Measurements from ENCODE around the gene KIRREL3.

KIRREL3 gene

DNA sequence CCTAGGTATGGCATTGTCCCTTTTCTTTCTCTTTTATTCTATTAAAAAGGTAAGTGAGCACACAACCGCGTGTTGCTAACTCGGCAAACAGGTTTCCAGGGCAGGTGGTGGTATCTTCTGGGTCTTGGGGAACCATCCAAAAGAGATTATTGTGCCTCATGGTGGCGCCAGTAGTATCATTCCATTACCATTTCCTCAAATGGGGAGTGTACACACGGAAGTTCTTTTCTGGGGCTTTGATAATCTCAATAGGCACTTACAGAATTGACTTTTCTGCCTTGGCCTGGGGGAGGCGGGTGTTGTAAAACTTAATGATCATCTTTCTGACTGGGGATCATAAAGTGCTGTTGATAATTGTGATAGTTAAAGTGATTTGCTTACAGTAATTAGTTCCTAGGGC, 234.1 kb downstream of the KIRREL3 start:
- DNase-seq, result no peak

GRCh38 chr11:126765196-126765595, 235.4 kb downstream of the KIRREL3 start:
- DNase-seq, result no peak

GRCh38 chr11:126764231-126764630, 236.3 kb downstream of the KIRREL3 start:
- DNase-seq, result no peak

DNA sequence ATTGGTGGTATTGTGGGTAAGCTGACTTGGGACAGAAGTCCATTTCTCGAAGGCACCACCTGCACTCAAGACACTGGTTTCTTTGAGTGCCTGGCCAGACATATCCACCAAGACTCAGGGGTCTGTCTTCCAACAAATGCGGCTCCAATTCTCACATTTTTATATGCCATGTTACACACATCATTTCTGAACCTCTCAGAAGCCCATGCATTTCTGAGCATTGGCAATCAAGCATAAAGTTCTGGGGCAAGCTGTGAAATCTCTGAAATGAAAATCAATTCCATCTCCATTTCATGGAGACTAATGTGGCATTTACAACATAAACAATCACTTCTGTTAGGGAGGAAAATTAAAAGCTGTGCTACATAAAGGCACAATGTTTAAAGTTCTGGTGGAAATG, 243.7 kb downstream of the KIRREL3 start:
- no peak for DNase-seq

DNA sequence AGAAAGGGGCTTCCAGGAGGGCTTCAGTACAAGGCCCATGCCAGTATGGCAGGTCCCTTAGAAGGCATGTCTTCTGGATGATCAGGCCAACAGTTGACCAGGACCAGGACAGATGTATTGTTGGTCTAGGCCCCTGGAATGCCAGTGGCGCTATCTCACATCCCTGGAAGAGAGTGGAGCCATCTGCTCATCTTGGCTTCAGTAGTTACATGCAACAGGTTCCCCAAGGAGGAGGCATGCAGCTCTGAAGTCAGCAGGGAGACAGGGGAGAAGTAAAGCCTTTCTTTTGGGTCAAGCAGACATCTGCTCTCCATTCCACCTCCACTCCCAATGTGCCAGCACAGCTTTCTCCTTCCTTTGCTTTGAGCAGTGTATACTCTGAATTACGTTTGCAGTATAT, 244.1 kb downstream of the KIRREL3 start:
- peak in 1 of 2 experiments; percentile 55 for DNase-seq

DNA sequence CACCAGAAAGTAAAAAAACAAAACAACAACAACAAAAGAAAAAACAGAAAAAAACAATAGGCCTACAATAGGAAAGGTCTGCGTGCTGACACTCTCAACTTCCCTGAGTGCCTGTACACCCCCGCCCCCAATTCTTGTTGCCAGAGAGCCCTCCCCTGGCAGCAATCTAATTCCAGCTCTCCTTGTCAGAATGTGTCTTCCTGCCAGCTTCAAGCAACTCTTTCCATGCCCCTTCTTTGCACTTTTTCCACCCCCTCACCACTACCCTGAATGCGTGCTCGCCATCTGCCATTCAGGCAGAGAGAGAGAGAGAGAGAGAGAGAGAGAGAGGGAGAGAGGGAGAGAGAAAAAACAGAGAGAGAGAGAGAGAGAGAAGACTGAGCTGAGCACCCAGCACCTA, 245.0 kb downstream of the KIRREL3 start:
- DNase-seq, result no peak

- DNase-seq, result no peak
Observed at GRCh38 chr11:126754591-126755426, 245.8 kb downstream of the KIRREL3 start.

DNA sequence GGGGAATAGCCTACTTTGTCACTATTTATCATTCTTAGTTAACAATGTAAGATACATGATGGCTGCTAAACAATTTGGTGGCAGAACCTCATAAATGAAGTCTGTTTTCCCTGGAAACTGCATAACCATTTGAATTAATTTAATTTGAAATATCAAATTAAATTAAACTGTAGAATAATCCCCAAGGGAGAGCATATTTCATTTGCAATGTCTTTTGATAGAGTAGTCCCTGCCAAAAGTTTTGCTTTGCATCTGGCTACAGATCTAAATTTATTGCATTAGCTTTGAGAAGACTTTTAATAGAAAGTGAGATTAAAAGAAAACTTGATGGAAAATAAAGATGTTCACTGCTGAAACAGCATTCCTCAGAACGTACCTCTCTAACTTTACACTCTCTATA, 246.6 kb downstream of the KIRREL3 start:
- no peak for DNase-seq

GRCh38 chr11:126751242-126751641, 249.3 kb downstream of the KIRREL3 start:
- no peak for DNase-seq

DNA sequence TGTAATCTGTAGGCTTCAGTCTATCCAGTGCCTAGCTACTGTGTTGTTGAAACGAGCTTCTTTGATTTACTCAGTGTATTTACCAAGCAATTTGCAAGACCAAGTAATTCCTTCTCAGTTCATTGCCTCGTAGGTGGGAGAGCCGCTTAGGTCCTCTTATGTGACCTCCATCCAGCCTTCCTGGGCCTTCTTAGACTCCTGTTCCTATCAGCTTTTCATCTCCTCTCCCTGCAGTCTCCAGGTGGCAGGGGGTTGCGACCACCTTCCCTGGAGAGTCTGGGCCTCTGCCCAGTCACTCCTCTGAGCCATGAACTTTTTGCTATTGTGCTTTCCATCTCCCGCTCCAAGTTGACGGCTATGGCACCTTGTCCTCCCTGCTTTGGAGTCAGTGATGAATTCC, 251.8 kb downstream of the KIRREL3 start:
- DNase-seq, result no peak

GRCh38 chr11:126748100-126748791, 252.3 kb downstream of the KIRREL3 start:
- no peak for DNase-seq

- no peak for DNase-seq
Observed at GRCh38 chr11:126747315-126747714, 253.3 kb downstream of the KIRREL3 start.

- no peak for DNase-seq
Observed at GRCh38 chr11:126746443-126746842, 254.1 kb downstream of the KIRREL3 start.

DNA sequence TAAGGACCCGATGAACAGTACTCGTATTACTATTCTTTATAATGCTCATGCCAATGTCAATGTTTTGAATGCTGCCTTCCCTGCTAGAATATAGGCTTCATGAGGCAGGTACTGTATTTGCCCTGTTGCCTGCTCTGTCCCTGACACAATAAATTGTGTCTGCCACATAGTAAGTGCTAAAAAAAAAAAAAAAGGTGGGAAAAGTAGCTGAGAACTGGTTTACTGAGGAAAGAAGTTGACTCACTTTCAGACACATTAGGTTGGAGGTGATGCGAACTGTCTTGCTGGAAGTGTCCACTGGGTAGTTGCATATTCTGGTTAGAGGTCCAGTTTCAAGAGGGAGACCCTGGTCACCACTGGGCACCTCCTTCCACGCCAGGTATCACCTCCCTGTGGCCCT, 255.9 kb downstream of the KIRREL3 start:
- DNase-seq, result no peak

GRCh38 chr11:126743628-126744027, 256.9 kb downstream of the KIRREL3 start:
- DNase-seq, result no peak

DNA sequence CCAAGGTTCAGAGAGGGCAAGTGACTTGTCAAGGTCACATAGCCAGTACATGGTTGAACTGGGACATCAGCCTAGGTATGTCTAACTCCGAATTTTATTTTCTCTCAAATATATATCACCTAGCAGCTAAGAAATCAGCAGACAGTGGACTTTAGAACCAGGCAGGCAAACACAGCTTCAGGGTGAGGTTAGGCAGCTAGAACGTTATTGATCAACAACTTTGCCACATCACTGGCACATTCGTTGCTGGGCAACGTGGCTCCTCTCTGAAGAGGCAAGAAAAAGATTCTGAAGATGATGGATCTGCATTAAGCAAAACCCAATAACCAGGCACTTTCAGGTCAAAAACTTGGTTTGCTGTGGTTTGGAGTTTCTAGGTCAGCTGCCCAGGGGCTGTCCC, 258.0 kb downstream of the KIRREL3 start:
- DNase-seq, result no peak

GRCh38 chr11:126740846-126741245, 259.7 kb downstream of the KIRREL3 start:
- DNase-seq, result no peak

DNA sequence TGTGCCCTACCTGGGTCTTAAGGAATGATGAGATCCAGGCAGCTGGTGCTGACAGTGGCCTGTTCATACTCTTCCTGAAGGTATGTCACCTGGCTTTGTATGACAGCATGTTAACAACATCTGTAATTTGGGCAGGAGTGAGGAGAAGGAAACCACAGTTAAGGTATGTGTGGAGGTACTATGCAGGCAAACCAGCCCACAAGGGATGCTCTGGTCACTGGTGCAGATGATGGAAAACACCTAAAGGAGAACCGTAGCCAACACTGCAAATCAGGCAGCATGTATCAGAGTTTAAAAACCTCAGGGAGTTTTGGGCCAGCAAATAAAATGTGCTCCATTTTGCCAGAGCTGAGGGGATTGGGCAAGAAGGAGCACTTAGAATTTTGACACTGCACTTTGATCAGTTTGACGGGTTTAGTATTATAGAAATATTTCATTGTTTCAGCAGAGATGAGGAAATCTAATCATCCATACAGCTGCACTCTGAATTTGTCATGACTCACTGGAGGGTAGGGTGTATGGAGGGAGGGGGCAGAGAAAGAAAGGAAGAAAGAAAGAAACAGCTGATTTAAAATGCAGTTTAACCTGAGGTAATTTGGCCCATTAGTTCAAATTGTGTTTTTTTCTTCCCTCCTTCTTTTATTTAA, 260.9 kb downstream of the KIRREL3 start:
- no peak for DNase-seq

DNA sequence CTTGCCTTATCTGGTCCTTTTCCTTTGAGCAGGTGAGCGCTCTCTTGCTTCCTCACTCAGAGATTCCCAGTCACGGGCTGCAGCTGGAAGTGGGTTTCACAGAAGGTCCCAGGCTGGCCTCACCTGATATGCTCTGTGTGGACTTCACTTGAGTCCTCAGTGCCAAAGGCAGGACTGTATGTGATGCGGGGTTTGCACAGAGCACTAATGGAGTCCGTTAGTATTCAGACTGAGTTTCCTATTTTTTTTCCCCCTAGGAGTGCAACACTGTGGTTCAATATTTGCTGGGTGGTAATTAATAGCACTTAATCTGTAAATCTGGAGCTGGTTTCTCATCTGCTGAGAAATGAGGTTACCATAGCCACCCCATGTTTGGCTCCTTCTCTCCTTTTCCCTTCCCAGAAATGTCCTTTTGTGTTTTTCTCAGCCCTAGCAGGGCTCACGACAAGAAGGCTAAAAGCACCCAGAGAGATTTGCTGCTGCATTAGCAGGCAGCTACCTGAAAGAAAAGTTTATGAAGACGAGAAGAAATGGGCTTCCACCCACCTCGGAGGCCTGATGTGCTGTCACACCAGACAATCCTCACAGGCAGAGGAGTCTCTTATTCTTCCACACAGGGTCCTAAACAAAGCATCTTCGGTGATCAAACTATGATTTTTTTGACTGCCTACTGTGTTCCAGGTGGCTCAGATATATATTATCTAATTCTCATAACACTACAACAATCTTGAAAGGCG, 262.1 kb downstream of the KIRREL3 start:
- no peak for DNase-seq

GRCh38 chr11:126736682-126737572, 263.6 kb downstream of the KIRREL3 start:
- DNase-seq, result no peak

GRCh38 chr11:126734752-126735151, 265.8 kb downstream of the KIRREL3 start:
- DNase-seq, result no peak

- DNase-seq, result no peak
Observed at GRCh38 chr11:126733685-126734084, 266.9 kb downstream of the KIRREL3 start.
